ENCODE results near the gene ABCF3. TPM values are rescaled to one million over a fixed set of nuclear protein-coding genes. Genes with fewer than 3 reads are reported as not detected.

ABCF3 gene
- total RNA-seq, 1 donor from 2014 or later = 94.0 TPM

GRCh38 chr3:184177767-184178306 lies 8.2 kb upstream of the ABCF3 start:
- TF ChIP-seq POLR2AphosphoS5 (IDR thresholded peaks at IDR 0.05; ENCODE audit: insufficient read depth in 1 of 2, low read depth in 1 of 2) = no peak
- no peak for TF ChIP-seq CTCF (IDR thresholded peaks at IDR 0.05)
- TF ChIP-seq POLR2A (IDR thresholded peaks at IDR 0.05) = no peak
- no peak for DNase-seq (ENCODE audit: extremely low spot score in 2 of 2)

GRCh38 chr3:184178521-184179138 lies 7.4 kb upstream of the ABCF3 start:
- Histone ChIP-seq H3K36me3 (peaks cover 0 to 63% of the 10 kb centered on the region in 2 donors), H3K27ac (no peak overlapping the region), H3K9me3 (no peaks in the 10 kb centered on the region), H3K4me3 (no peak overlapping the region), H3K27me3 (no peaks in the 10 kb centered on the region), H3K4me1 (peaks cover 33% of the 10 kb centered on the region)
- TF ChIP-seq POLR2A (IDR thresholded peaks at IDR 0.05) (no peak), POLR2AphosphoS5 (IDR thresholded peaks at IDR 0.05; ENCODE audit: insufficient read depth in 1 of 2, low read depth in 1 of 2) (no peak), CTCF (IDR thresholded peaks at IDR 0.05) (no peak)
- DNase-seq (ENCODE audit: extremely low spot score in 2 of 2) = no peak
- intact Hi-C loops (cut with DNase I) = no loop called here

More at GRCh38 chr3:184177767-184178306, 8.2 kb upstream of the ABCF3 start:
- Histone ChIP-seq H3K4me3 (no peak overlapping the region), H3K27me3 (no peaks in the 10 kb centered on the region), H3K27ac (peak overlapping the region; percentile 1), H3K4me1 (peaks cover 33% of the 10 kb centered on the region), H3K36me3 (peaks cover 0 to 55% of the 10 kb centered on the region in 2 donors), H3K9me3 (no peaks in the 10 kb centered on the region)
- intact Hi-C loops (cut with DNase I) = no loop called here

- intact Hi-C loops (cut with DNase I) = loop anchor here (10.0 kb wide), 1 partner anchor 155 kb away; the partner anchor contains the start of gene FAM131A
- Histone ChIP-seq H3K27me3 (no peaks in the 10 kb centered on the region), H3K27ac (no peak overlapping the region), H3K36me3 (peaks cover 0 to 69% of the 10 kb centered on the region in 2 donors), H3K4me3 (no peak overlapping the region), H3K9me3 (no peaks in the 10 kb centered on the region), H3K4me1 (peaks cover 30% of the 10 kb centered on the region)
- no peak for DNase-seq (ENCODE audit: extremely low spot score in 2 of 2)
- no peak for TF ChIP-seq POLR2AphosphoS5 (IDR thresholded peaks at IDR 0.05; ENCODE audit: insufficient read depth in 1 of 2, low read depth in 1 of 2)
- TF ChIP-seq CTCF (IDR thresholded peaks at IDR 0.05) = no peak
- no peak for TF ChIP-seq POLR2A (IDR thresholded peaks at IDR 0.05)
Observed at GRCh38 chr3:184180165-184180564, 5.8 kb upstream of the ABCF3 start.

GRCh38 chr3:184181596-184181995 lies 4.4 kb upstream of the ABCF3 start:
- no peaks in the 10 kb centered on the region for H3K9me3 ChIP-seq
- H3K27ac ChIP-seq = no peak overlapping the region
- TF ChIP-seq POLR2A (IDR thresholded peaks at IDR 0.05) = no peak
- no peak for TF ChIP-seq POLR2AphosphoS5 (IDR thresholded peaks at IDR 0.05; ENCODE audit: insufficient read depth in 1 of 2, low read depth in 1 of 2)
- no peak for TF ChIP-seq CTCF (IDR thresholded peaks at IDR 0.05)
- no peak overlapping the region for H3K4me3 ChIP-seq
- intact Hi-C loops (cut with DNase I) = loop anchor here (10.0 kb wide), 1 partner anchor 153 kb away; the partner anchor contains the start of gene FAM131A
- H3K27me3 ChIP-seq = no peaks in the 10 kb centered on the region
- H3K36me3 ChIP-seq = peaks cover 0 to 69% of the 10 kb centered on the region in 2 donors
- H3K4me1 ChIP-seq = peaks cover 25% of the 10 kb centered on the region
- no peak for DNase-seq (ENCODE audit: extremely low spot score in 2 of 2)

- no peak for TF ChIP-seq CTCF (IDR thresholded peaks at IDR 0.05)
- TF ChIP-seq POLR2AphosphoS5 (IDR thresholded peaks at IDR 0.05; ENCODE audit: insufficient read depth in 1 of 2, low read depth in 1 of 2) = no peak
- TF ChIP-seq POLR2A (IDR thresholded peaks at IDR 0.05) = no peak
- Histone ChIP-seq H3K4me1 (peaks cover 30% of the 10 kb centered on the region), H3K27ac (no peak overlapping the region), H3K36me3 (peaks cover 0 to 58% of the 10 kb centered on the region in 2 donors), H3K27me3 (no peaks in the 10 kb centered on the region), H3K9me3 (no peaks in the 10 kb centered on the region), H3K4me3 (no peak overlapping the region)
- intact Hi-C loops (cut with DNase I) = loop anchor here (10.0 kb wide), 1 partner anchor 151 kb away; the partner anchor contains the start of gene FAM131A
- DNase-seq (ENCODE audit: extremely low spot score in 2 of 2) = no peak
Observed at GRCh38 chr3:184183679-184184078, 2.3 kb upstream of the ABCF3 start.

Data from vagina (tissue), 2 donors.